SJSA1 (cell line): Measurements from ENCODE around the gene RPLP1. TPM values are rescaled to one million over a fixed set of nuclear protein-coding genes. Genes with fewer than 3 reads are reported as not detected.

ENCODE experiments used
- DNase-seq, 2 experiments: peaks; one replicate each; pipeline ENCODE4 v3.0.0-alpha.2; 2015 to 2020; ENCODE audit warnings: low spot score in 2 of 2, low read depth in 1 of 2
- H3K27ac ChIP-seq: fragments of 250-450 bp; sonication (Bioruptor Pico); 2 replicates; pipeline ENCODE4 v1.5.1; 2020; ENCODE audit warnings: mild to moderate bottlenecking, moderate library complexity
- H3K27me3 ChIP-seq: fragments of 250-450 bp; sonication (Bioruptor Pico); replicated peaks from 2 replicates; pipeline ENCODE4 v1.5.1; 2020; ENCODE audit warnings: mild to moderate bottlenecking, moderate library complexity
- H3K36me3 ChIP-seq: fragments of 250-450 bp; sonication (Bioruptor Pico); 2 replicates; pipeline ENCODE4 v1.5.1; 2020; ENCODE audit warnings: mild to moderate bottlenecking
- H3K4me1 ChIP-seq: fragments of 250-450 bp; sonication (Bioruptor Pico); replicated peaks from 2 replicates; pipeline ENCODE4 v1.6.1; 2021; ENCODE audit warnings: mild to moderate bottlenecking
- H3K4me3 ChIP-seq: fragments of 250-450 bp; sonication (Bioruptor Pico); 2 replicates; pipeline ENCODE4 v1.5.1; 2020; ENCODE audit warnings: mild to moderate bottlenecking
- H3K9me3 ChIP-seq: fragments of 250-450 bp; sonication (Bioruptor Pico); replicated peaks from 2 replicates; pipeline ENCODE4 v1.5.1; 2020; ENCODE audit warnings: mild to moderate bottlenecking
- total RNA-seq: library from RNA; depleted of rRNA; stranded (reverse); fragments of >200 nt; shearing (Covaris generic); gene quantifications from 2 replicates; pipeline ENCODE4 v1.2.3, GENCODE V29; 2014

Gene RPLP1
- total RNA-seq, 1 experiment from 2014 or later = 176 TPM

- Histone ChIP-seq H3K27me3 (no peaks in the 10 kb centered on the region), H3K36me3 (no peaks in the 10 kb centered on the region), H3K4me1 (peaks cover 11% of the 10 kb centered on the region), H3K4me3 (no peak overlapping the region), H3K9me3 (no peaks in the 10 kb centered on the region), H3K27ac (no peak overlapping the region)
- peak in 1 of 2 experiments; percentile 44 for DNase-seq
Measured at GRCh38 chr15:69468241-69469121, 15.9 kb downstream of the RPLP1 start.

GRCh38 chr15:69469467-69470201, 17.0 kb downstream of the RPLP1 start:
- Histone ChIP-seq H3K4me1 (peaks cover 20% of the 10 kb centered on the region), H3K4me3 (no peak overlapping the region), H3K9me3 (no peaks in the 10 kb centered on the region), H3K27me3 (no peaks in the 10 kb centered on the region), H3K36me3 (no peaks in the 10 kb centered on the region), H3K27ac (no peak overlapping the region)
- peak in 1 of 2 experiments; percentile 31 for DNase-seq

GRCh38 chr15:69472046-69472445, 19.4 kb downstream of the RPLP1 start:
- H3K27ac ChIP-seq = no peak overlapping the region
- no peaks in the 10 kb centered on the region for H3K9me3 ChIP-seq
- H3K4me3 ChIP-seq = no peak overlapping the region
- peaks cover 23% of the 10 kb centered on the region for H3K4me1 ChIP-seq
- H3K27me3 ChIP-seq = no peaks in the 10 kb centered on the region
- DNase-seq = no peak
- no peaks in the 10 kb centered on the region for H3K36me3 ChIP-seq

GRCh38 chr15:69472562-69472961, 19.9 kb downstream of the RPLP1 start:
- no peaks in the 10 kb centered on the region for H3K27me3 ChIP-seq
- peaks cover 23% of the 10 kb centered on the region for H3K4me1 ChIP-seq
- H3K27ac ChIP-seq = no peak overlapping the region
- no peaks in the 10 kb centered on the region for H3K9me3 ChIP-seq
- DNase-seq = no peak
- no peak overlapping the region for H3K4me3 ChIP-seq
- no peaks in the 10 kb centered on the region for H3K36me3 ChIP-seq

- Histone ChIP-seq H3K4me3 (no peak overlapping the region), H3K36me3 (no peaks in the 10 kb centered on the region), H3K27me3 (no peaks in the 10 kb centered on the region), H3K27ac (peak overlapping the region; percentile 10), H3K9me3 (no peaks in the 10 kb centered on the region), H3K4me1 (peaks cover 19% of the 10 kb centered on the region)
- DNase-seq = peak in 1 of 2 experiments; percentile 57
Measured at GRCh38 chr15:69474291-69474690, 21.7 kb downstream of the RPLP1 start.

GRCh38 chr15:69474846-69475455, 22.3 kb downstream of the RPLP1 start:
- H3K36me3 ChIP-seq = no peaks in the 10 kb centered on the region
- no peaks in the 10 kb centered on the region for H3K27me3 ChIP-seq
- H3K4me3 ChIP-seq = no peak overlapping the region
- no peaks in the 10 kb centered on the region for H3K9me3 ChIP-seq
- DNase-seq = peak; percentile 50 to 57
- H3K27ac ChIP-seq = peak overlapping the region; percentile 10
- peaks cover 19% of the 10 kb centered on the region for H3K4me1 ChIP-seq

GRCh38 chr15:69475769-69476358, 23.2 kb downstream of the RPLP1 start:
- Histone ChIP-seq H3K4me3 (no peak overlapping the region), H3K36me3 (no peaks in the 10 kb centered on the region), H3K9me3 (no peaks in the 10 kb centered on the region), H3K4me1 (peaks cover 25% of the 10 kb centered on the region), H3K27me3 (no peaks in the 10 kb centered on the region), H3K27ac (no peak overlapping the region)
- peak; percentile 83 to 86 for DNase-seq

- Histone ChIP-seq H3K36me3 (no peaks in the 10 kb centered on the region), H3K4me1 (peaks cover 35% of the 10 kb centered on the region), H3K27me3 (no peaks in the 10 kb centered on the region), H3K9me3 (no peaks in the 10 kb centered on the region), H3K4me3 (no peak overlapping the region), H3K27ac (no peak overlapping the region)
- no peak for DNase-seq
Measured at GRCh38 chr15:69476704-69477473, 24.3 kb downstream of the RPLP1 start.

GRCh38 chr15:69478259-69478781, 25.7 kb downstream of the RPLP1 start:
- peak; percentile 51 to 72 for DNase-seq
- Histone ChIP-seq H3K27ac (no peak overlapping the region), H3K4me1 (peaks cover 41% of the 10 kb centered on the region), H3K36me3 (no peaks in the 10 kb centered on the region), H3K4me3 (no peak overlapping the region), H3K27me3 (no peaks in the 10 kb centered on the region), H3K9me3 (no peaks in the 10 kb centered on the region)

- no peaks in the 10 kb centered on the region for H3K36me3 ChIP-seq
- H3K4me1 ChIP-seq = peaks cover 38% of the 10 kb centered on the region
- no peak overlapping the region for H3K27ac ChIP-seq
- no peak overlapping the region for H3K4me3 ChIP-seq
- DNase-seq = no peak
- no peaks in the 10 kb centered on the region for H3K27me3 ChIP-seq
- no peaks in the 10 kb centered on the region for H3K9me3 ChIP-seq
Measured at GRCh38 chr15:69479081-69479480, 26.5 kb downstream of the RPLP1 start.

GRCh38 chr15:69479971-69480370, 27.4 kb downstream of the RPLP1 start:
- no peak for DNase-seq
- Histone ChIP-seq H3K4me1 (peaks cover 29% of the 10 kb centered on the region), H3K9me3 (no peaks in the 10 kb centered on the region), H3K27ac (no peak overlapping the region), H3K27me3 (no peaks in the 10 kb centered on the region), H3K36me3 (no peaks in the 10 kb centered on the region), H3K4me3 (no peak overlapping the region)

- Histone ChIP-seq H3K4me3 (no peak overlapping the region), H3K27ac (peak overlapping the region; percentile 56), H3K9me3 (no peaks in the 10 kb centered on the region), H3K27me3 (no peaks in the 10 kb centered on the region), H3K36me3 (no peaks in the 10 kb centered on the region), H3K4me1 (peaks cover 22% of the 10 kb centered on the region)
- peak; percentile 72 to 82 for DNase-seq
Measured at GRCh38 chr15:69480932-69481331, 28.3 kb downstream of the RPLP1 start.
